ENCODE data around the gene SVBP.
A peak's percentile ranks its signal among the peaks of the same experiment; 100 is the strongest.
"Not testable (repeated sequence)": the region's sequence is repeated elsewhere in the genome, so short reads cannot be mapped to it uniquely, and the experiment has no call there.

Gene SVBP

GRCh38 chr1:42816585-42817439, at the start of gene SVBP, which contains the start of gene ERMAP:
SVBP (minus strand) TSS chr1:42817397; CDS start chr1:42816544, 853 bp downstream.
ERMAP (plus strand) TSS chr1:42817122; CDS start chr1:42830449, 13,327 bp downstream.
- DNase-seq = peak; percentile 96

- no peak for DNase-seq
These were observed 49.4 kb upstream of the SVBP start for GRCh38 chr1:42866549-42866948.

GRCh38 chr1:42861014-42861399, 43.8 kb upstream of the SVBP start:
- no peak for DNase-seq

- DNase-seq = no peak
These were observed 43.3 kb upstream of the SVBP start for GRCh38 chr1:42860339-42861013.

- DNase-seq = not testable (repeated sequence)
These were observed 42.2 kb upstream of the SVBP start for GRCh38 chr1:42859366-42859765.

GRCh38 chr1:42856554-42856953, 39.4 kb upstream of the SVBP start:
- not testable (repeated sequence) for DNase-seq

- no peak for DNase-seq
These were observed 36.1 kb upstream of the SVBP start for GRCh38 chr1:42853116-42853884.

- DNase-seq = no peak
These were observed 35.4 kb upstream of the SVBP start for GRCh38 chr1:42852608-42852980.

- no peak for DNase-seq
These were observed 34.9 kb upstream of the SVBP start for GRCh38 chr1:42851960-42852607.

GRCh38 chr1:42851420-42851819, 34.2 kb upstream of the SVBP start:
- no peak for DNase-seq

GRCh38 chr1:42849944-42850343, 32.7 kb upstream of the SVBP start:
- no peak for DNase-seq

GRCh38 chr1:42848823-42849537, 31.8 kb upstream of the SVBP start:
- no peak for DNase-seq

- DNase-seq = no peak
These were observed 30.7 kb upstream of the SVBP start for GRCh38 chr1:42847721-42848460.

GRCh38 chr1:42847111-42847595, 30.0 kb upstream of the SVBP start:
- no peak for DNase-seq

- peak; percentile 98 for DNase-seq
These were observed 29.3 kb upstream of the SVBP start, which contains the start of gene ZNF691 for GRCh38 chr1:42846257-42847110. ZNF691 (plus strand) TSS chr1:42846613; CDS start chr1:42849659, 3,046 bp downstream.

- DNase-seq = no peak
These were observed 28.7 kb upstream of the SVBP start for GRCh38 chr1:42845866-42846256.

- DNase-seq = no peak
These were observed 28.0 kb upstream of the SVBP start for GRCh38 chr1:42845193-42845592.

- no peak for DNase-seq
These were observed 27.5 kb upstream of the SVBP start for GRCh38 chr1:42844592-42845140.

GRCh38 chr1:42841440-42842147, 24.4 kb upstream of the SVBP start:
- no peak for DNase-seq

Measured in islet precursor cell (in vitro differentiated cells).